ENCODE data around the gene FOXO3B.
"Not testable (repeated sequence)": the region's sequence is repeated elsewhere in the genome, so short reads cannot be mapped to it uniquely, and the experiment has no call there.

The FOXO3B gene

DNA sequence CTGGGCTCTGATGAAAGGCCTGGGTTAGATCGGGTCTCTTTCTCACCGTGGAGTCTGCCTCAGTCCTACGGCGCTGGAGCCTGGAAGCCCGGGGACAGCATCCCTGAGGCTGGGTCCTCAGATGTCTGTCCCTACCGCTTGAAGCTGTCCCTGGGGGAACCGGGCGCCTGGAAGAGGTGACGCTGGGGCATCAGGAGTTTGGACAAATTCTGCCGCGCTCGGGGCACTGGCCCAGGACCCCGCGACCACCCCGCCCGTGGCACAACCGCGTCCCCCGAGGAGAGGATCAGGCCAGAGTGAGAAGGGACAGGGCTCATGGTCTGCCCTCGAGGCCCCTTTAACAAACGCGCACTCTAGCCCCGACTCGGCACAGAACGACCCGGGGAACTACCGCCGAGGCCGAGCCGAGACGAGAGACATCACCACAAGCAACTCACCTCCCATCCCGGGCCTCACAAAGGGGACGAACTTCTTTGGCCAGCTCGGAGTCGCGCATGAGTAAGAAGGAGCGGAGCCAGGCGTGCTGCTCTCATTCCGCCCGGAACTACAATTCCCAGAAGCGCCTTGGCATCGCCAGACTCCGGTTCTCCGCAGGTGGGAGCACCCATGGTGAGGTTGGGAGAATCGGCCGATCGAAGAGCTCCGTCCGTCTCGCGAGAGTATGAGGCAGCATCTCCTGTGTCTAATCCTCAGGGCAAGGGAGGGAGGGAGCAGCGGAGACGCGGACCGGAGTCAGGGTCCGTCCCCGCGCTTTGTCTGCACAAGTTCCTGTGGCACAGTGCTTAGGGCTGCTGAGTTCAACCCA lies at the start of gene FOXO3B:
FOXO3B (minus strand) TSS at position 548 of the 805 bp plus-strand sequence. CDS start 663 bp downstream, outside the sequence.
- peak; percentile 13 to 68 for DNase-seq

DNA sequence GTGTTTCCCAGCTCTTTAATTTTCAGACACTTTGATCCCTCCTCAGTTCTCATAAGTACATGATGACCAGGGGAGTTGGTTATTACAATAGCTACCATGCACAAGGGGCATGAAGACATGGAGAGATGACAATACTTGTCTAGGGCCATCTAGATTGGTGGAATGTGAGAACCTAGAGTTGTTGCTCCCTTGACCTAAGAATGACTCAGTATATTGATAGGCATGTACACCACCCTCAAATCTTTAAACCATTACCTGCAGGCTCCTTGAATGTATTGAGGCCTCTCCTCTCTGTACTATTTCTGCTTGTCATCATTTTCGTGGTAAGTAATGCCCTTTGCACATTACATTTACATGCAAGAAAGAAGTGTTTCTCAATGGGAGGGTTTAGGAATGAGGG lies 41.4 kb upstream of the FOXO3B start:
- DNase-seq, result not testable (repeated sequence)

DNA sequence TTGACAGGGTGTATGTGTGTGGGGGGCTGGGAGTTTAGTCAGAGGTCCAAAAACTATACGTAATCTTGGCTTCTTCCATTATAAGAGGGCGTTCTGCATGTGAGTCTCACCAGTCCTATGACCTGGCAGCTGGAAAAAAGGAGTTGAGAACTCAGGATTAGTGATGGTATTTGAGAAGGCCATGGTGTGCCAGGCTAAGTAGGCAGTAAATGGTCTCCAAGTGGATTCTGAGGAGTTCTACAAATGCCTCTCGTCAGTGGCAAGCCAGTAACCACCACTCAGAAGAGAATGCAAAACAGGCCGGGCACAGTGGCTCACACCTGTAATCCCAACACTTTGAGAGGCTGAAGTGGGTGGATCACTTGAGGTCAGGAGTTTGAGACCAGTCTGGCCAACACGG lies 40.5 kb upstream of the FOXO3B start:
- DNase-seq, result not testable (repeated sequence)

DNA sequence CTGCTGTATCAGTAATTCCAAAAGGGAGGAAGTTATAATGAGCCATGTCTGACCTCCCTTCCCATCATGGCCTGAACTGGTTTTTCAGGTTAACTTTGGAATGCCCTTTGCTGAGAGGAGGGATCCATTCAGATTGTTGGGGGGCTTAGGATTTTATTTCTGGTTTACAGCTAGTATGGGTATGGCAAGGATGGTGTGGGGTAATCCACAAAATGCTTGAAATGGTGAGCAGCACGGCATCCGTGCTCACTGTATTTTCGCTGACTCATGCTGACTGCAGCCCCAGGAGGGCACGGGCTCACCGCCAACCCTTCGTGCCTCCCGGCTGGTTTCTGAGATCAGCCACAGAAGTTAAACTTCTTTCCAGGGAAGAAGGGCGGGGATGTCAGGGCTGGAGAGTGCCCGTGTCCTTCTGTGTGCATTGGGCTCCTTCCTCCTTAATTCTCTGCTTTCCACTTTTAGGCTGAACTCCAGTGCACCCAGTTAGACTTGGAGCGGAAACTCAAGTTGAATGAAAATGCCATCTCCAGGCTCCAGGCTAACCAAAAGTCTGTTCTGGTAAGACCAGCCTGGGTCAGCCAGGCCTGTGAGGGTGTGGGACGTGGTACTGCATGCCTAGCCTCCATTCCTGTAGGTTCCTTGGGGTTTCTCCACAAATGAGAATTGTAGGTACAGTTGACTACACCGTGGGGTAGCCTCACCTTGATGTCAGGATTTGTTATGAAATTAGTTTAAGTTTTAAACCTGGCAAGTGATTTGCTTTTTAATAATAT lies 39.8 kb upstream of the FOXO3B start:
- not testable (repeated sequence) for DNase-seq

DNA sequence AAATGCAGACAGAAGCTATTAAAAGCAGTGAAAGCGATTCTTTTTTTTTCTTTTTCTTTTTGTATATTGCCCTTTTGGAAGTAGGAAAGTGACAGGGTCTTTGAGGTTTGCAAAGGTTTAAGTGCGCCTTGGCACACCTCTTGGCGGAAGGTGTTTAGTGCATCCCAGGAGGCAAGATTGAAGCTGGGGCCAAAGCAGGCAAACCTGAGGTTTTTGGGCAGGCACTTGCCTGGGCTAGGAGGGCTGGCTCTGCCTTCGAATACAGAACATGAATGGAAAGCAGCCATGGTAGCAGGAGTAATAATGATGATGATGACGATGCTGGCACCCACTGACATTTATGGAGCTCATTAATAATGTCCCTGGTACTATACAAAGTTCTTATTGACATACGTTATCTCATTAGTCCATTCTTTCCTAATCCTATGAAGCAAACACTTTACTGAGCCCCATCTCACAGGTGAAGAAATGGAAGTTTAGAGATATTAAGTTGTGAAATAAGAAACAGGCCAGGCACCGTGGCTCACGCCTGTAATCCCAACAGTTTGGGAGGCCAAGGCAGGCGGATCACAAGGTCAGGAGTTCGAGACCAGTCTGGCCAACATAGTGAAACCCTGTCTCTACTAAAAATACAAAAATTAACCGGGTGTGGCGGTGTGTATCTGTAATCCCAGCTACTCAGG lies 37.5 kb upstream of the FOXO3B start:
- not testable (repeated sequence) for DNase-seq

- DNase-seq, result not testable (repeated sequence)
Observed at GRCh38 chr17:18718643-18719427, 36.7 kb upstream of the FOXO3B start.

DNA sequence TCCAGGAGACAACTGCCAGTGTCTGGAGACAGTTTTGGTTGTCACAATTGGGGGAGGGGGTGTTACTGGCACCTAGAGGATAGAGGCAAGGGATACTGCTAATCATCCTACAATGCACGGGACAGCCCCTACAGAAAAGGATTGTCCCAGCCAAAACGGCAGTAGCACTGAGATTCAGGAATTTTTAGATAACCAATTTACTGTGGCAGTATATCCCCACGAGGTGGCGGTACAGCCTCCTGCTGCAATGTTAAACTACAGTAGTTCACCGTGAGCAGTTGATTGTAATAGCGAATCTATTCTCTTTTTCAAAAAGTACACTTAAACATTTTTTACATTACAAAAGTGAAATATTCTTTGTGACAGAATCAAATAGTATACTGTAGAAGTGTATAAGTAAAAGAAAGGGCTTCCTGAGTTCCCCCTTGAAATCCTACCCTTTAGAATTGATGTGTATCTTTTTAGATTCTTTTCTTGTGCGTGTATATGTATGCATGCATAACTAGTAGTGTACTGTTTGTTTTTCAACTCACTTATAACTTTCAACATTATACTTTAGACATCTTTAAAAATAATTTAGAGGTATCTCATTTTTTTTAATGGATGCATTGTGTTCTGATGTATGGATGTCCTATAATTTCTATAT lies 30.4 kb upstream of the FOXO3B start:
- peak; percentile 6 to 17 for DNase-seq

DNA sequence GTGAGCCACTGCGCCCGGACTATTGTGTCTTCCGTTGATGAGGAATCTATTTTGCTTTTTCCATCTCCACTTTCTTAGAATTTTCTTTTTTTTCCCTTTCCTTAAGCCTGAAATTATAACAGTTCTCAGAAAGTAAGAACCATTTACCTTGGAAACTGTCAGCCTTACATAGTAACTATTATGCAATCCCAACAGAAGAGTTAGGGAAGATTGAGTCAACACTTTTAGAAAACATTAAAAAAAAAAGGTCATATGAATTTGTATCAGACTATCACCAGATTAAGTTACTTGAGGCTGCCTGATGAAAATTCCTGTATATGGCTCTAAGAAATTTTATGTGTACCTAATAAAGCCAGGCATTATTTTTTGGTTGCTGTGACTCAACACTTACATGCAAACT lies 26.1 kb upstream of the FOXO3B start:
- DNase-seq, result not testable (repeated sequence)

DNA sequence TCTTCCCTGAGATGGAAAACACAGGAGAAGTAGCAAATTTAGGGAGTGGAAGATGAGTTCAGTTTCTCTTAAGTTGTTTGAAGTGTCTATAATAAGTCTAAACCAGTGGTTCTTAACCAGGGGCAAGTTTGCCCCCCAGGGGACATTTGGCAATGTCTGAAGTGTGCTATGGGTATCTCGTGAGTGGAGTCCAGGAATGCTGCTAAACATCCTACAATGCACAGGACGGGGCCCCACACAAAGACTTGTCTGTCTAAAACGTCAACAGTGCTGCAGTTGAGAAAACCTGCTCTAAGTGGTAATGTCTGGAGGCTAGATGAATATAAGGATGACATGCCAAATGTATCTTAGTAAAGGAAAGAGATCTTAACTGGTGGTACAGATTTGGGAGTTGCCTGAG lies 23.8 kb upstream of the FOXO3B start:
- not testable (repeated sequence) for DNase-seq

DNA sequence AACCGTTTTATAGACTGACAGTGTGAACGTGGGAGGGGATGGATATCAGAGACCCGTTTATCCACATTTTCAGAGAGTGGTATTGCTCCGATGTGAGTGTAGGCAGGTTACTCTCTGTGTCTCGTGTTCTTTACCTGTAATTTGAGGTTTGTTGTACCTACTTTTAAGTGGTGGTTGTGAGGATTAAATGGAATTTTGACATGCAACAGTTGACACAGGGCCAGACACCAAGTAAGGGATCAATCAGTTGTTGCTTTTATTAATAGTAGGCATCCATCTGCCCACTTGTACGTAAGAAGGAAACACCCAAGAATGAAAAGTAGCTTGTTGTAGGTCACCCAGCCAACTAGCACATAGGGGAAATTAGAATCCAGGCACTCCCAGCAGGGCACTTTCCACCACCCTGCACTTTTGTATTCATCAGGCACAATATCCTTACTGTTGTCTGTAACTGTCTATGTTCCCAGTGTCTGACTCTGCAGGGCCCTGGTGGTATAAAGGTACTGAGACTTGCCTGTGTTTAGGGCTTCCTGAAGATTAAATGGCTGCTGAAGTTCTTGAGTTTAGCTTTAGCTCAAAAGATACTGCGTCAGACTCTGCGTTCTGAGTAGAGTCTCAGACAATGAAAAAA lies 16.5 kb upstream of the FOXO3B start:
- not testable (repeated sequence) for DNase-seq

- DNase-seq, result not testable (repeated sequence)
Observed at GRCh38 chr17:18695143-18695542, 13.0 kb upstream of the FOXO3B start.

DNA sequence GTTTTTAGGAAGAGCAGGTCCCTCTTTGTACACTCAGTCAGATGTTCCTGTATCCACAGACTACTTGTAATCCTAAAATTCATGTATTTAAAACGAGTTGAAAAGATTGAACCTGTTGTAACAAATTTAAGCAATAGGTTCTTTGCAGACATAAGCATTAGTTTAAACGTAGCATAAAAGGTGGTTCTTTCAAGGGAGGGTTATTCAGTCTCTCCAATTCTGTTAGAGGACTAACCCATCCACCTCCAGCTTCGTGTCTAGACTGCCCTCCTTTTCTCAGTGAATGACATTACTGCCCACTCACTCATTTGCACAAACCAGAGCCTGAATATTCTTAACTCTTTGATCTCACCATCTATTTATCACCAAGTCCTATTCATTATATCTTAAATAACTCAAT lies 554 bp upstream of the FOXO3B start:
- not testable (repeated sequence) for DNase-seq

- DNase-seq, result not testable (repeated sequence)
Observed at GRCh38 chr17:18677381-18677780, 4.7 kb downstream of the FOXO3B start.

- not testable (repeated sequence) for DNase-seq
Observed at GRCh38 chr17:18676928-18677327, 5.2 kb downstream of the FOXO3B start.

DNA sequence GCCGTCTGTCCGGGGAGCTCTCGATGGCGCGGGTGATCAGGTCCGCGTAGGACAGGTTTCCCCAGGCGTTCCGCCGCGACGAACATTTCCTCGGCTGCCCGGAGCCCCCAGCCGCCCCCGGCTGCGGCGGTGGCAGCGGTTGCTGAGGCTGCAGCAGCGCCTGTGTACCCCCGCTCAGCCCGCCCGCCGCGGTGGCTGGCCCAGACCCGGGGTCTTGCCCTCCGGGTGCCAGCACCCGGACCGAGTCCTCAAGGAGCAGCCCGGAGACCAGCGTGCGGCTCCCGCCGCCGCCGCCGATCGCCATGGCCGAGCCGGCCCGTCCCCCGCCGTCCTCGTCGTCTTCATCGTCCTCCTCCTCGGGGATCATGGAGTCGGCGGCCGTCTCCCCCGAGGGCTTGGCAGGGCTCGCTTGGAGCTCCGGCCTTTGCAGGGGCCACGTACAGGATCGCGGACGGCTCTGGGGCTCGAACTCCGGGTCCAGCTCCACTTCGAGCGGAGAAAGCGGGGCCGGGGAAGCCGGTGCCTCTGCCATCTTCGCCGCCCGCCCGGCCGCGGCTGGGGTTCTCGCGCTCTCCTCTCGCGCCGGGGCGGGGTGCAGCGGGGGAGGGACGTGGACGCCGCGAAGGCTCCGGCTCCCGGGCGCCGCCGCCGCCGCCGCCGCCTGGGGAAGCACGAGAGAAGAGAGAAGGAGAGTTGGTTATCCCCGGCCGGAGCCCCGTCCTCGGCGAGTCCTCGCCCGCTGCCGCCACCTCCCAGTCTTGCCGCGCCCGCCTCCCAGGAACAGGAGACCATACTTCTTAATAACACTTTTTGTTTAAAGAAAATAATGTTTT lies 9.5 kb downstream of the FOXO3B start:
- DNase-seq, result not testable (repeated sequence)

DNA sequence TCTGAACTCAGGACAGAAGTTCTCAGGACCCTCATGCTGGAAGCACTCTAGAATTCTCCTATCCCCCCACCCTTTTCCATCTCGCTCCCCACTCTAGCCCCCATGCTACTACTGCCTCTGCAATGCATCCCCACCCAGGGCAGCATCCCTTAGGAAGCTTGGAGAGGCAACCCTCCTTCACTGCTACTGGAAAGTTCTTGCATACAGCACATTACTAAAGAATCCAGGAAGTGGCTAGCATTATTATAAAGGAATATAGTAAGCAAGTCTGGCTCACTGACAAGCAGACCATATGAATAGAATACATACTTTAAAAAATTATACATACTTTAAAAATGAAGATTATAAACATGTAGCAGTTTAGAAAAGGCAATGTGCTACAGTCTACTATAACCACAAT lies 13.5 kb downstream of the FOXO3B start:
- DNase-seq, result not testable (repeated sequence)

- not testable (repeated sequence) for DNase-seq
Observed at GRCh38 chr17:18667535-18667934, 14.6 kb downstream of the FOXO3B start.

DNA sequence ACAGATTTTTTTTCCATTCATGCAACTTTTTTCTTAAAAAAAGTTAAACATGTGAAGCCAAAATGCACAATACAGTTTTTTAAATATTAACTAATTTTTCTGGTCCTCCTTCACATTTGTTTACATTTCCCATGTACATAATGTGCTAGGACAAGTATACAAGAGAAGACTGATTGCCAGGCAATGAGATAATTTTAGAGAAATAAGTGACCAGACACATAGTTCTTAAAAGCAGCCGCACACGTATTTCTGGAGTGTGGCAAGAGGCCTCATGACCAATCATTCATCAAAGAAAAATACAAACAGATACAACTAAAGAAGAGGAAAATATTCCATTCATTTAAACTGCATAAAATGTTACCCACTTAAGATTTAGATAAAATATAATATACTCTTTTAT lies 15.8 kb downstream of the FOXO3B start:
- not testable (repeated sequence) for DNase-seq

- not testable (repeated sequence) for DNase-seq
Observed at GRCh38 chr17:18661924-18662624, 20.0 kb downstream of the FOXO3B start.

GRCh38 chr17:18650094-18650493 lies 32.0 kb downstream of the FOXO3B start:
- DNase-seq, result not testable (repeated sequence)

Measured in bone marrow (tissue), 2 donors.